OCI-LY3 (cell line): ENCODE results near the gene GRIN1.

ENCODE experiments used
- H2AFZ ChIP-seq: fragments of 200-600, 300-600 bp; shearing (Covaris generic); 2 replicates; pipeline ENCODE4 v1.6.0; 2014; ENCODE audit warnings: antibody characterized with exemption, low read depth, low read length
- H3K27ac ChIP-seq: fragments of 200-600, 300-600 bp; sonication (generic); 2 replicates; pipeline ENCODE4 v1.5.1; 2014; ENCODE audit warnings: mild to moderate bottlenecking, low read length, moderate library complexity, mixed read lengths
- H3K27me3 ChIP-seq: fragments of 200-600, 300-600 bp; sonication (generic); 2 replicates; pipeline ENCODE4 v1.6.1; 2014; ENCODE audit warnings: low read depth, low read length, mixed read lengths
- H3K36me3 ChIP-seq: fragments of 200-600, 300-600 bp; sonication (generic); replicated peaks from 2 replicates; pipeline ENCODE3; 2014; ENCODE audit warnings: low read depth, low read length, mixed read lengths
- H3K4me1 ChIP-seq: fragments of 300-600, 200-600 bp; sonication (generic); 2 replicates; pipeline ENCODE4 v1.6.1; 2014; ENCODE audit warnings: low read length, mixed read lengths
- H3K4me2 ChIP-seq: fragments of 200-600, 300-600 bp; sonication (generic); 2 replicates; pipeline ENCODE4 v1.6.1; 2014; ENCODE audit warnings: low read length, mixed read lengths
- H3K4me3 ChIP-seq: fragments of 300-600, 200-600 bp; sonication (generic); 2 replicates; pipeline ENCODE4 v1.5.1; 2014; ENCODE audit warnings: antibody characterized with exemption, mild to moderate bottlenecking, low read length, moderate library complexity
- H3K79me2 ChIP-seq: fragments of 300-600, 200-600 bp; shearing (Covaris generic); 2 replicates; pipeline ENCODE4 v1.6.1; 2014; ENCODE audit warnings: mild to moderate bottlenecking, low read length, mixed read lengths
- H3K9ac ChIP-seq: fragments of 300-600, 200-600 bp; shearing (Covaris generic); 2 replicates; pipeline ENCODE4 v1.6.0; 2014; ENCODE audit warnings: mild to moderate bottlenecking, low read length, moderate library complexity
- H3K9me3 ChIP-seq: fragments of 200-600, 300-600 bp; shearing (Covaris generic); 2 replicates; pipeline ENCODE4 v1.6.1; 2014; ENCODE audit warnings: low read length, mixed read lengths; ENCODE audit not compliant: insufficient read depth
- H4K20me1 ChIP-seq: fragments of 200-600, 300-600 bp; sonication (generic); 2 replicates; pipeline ENCODE4 v1.6.1; 2016; ENCODE audit warnings: low read length, mixed read lengths; ENCODE audit not compliant: insufficient read depth
- CTCF ChIP-seq: fragments of 200-600, 300-600 bp; sonication (generic); IDR thresholded peaks from 2 replicates; pipeline ENCODE4 v1.5.1; 2014; ENCODE audit warnings: antibody characterized with exemption, low read length, low read depth
- EZH2phosphoT487 ChIP-seq: fragments of 200-600 bp; shearing (Covaris generic); IDR thresholded peaks from 2 replicates; pipeline ENCODE4 v1.6.1; 2018; ENCODE audit warnings: antibody characterized with exemption, mixed run types, low read depth

GRIN1 gene

GRCh38 chr9:137105814-137106661, 32.9 kb upstream of the GRIN1 start:
- no peaks in the 10 kb centered on the region for H4K20me1 ChIP-seq
- H3K27me3 ChIP-seq, result no peaks in the 10 kb centered on the region
- TF ChIP-seq EZH2phosphoT487 (no peak), CTCF (no peak)
- peaks cover 17% of the 10 kb centered on the region for H3K9me3 ChIP-seq
- no peak overlapping the region for H3K9ac ChIP-seq
- H3K79me2 ChIP-seq, result no peaks in the 10 kb centered on the region
- no peaks in the 10 kb centered on the region for H3K4me1 ChIP-seq
- H3K27ac ChIP-seq, result no peak overlapping the region
- no peak overlapping the region for H2AFZ ChIP-seq
- H3K4me2 ChIP-seq, result no peak overlapping the region
- no peak overlapping the region for H3K4me3 ChIP-seq
- peaks cover 46% of the 10 kb centered on the region for H3K36me3 ChIP-seq

DNA sequence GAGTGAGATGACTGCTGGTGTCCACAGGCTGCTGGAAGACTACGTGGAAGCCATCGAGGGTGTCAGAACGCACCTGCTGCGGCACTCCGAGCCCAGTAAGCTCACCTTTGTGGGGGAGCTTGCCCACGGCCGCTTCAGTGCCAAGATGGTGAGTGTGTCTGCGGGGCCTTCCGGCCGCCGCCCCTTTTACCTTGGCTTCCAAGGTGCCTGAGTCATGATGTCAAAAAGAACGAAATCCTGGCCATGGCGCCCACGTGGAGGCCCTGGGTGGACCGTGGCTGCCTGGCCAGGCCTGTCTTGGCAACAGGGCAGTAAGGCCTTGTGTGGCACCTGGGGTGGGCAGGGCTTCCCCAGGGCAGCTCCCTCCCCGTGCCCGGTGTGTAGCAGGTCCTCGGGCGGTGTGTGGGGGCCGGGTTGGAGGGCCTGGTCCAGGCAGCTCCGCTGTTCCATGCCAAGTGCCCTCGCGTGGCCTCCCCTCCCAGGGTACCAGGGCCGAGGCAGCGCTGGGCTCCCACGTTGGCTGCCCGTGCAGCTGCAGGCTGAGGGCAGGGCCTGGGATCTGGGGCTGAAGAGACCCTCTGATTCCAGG, 32.2 kb upstream of the GRIN1 start:
- Histone ChIP-seq H3K9me3 (peaks cover 12% of the 10 kb centered on the region), H3K27me3 (no peaks in the 10 kb centered on the region), H3K4me2 (no peak overlapping the region), H3K27ac (no peak overlapping the region), H3K9ac (no peak overlapping the region), H3K36me3 (peaks cover 39% of the 10 kb centered on the region), H3K4me3 (no peak overlapping the region), H3K4me1 (no peaks in the 10 kb centered on the region), H4K20me1 (no peaks in the 10 kb centered on the region), H3K79me2 (no peaks in the 10 kb centered on the region), H2AFZ (no peak overlapping the region)
- TF ChIP-seq EZH2phosphoT487, result no peak
- TF ChIP-seq CTCF, result no peak

GRCh38 chr9:137107312-137107921, 31.5 kb upstream of the GRIN1 start:
- Histone ChIP-seq H3K9ac (no peak overlapping the region), H3K4me2 (no peak overlapping the region), H2AFZ (no peak overlapping the region), H3K36me3 (peaks cover 33% of the 10 kb centered on the region), H3K9me3 (peaks cover 6% of the 10 kb centered on the region; the same call in 1 of the 2 replicates), H3K4me1 (no peaks in the 10 kb centered on the region), H3K27me3 (no peaks in the 10 kb centered on the region), H3K4me3 (no peak overlapping the region), H3K79me2 (no peaks in the 10 kb centered on the region), H3K27ac (no peak overlapping the region), H4K20me1 (no peaks in the 10 kb centered on the region)
- TF ChIP-seq EZH2phosphoT487, result no peak
- TF ChIP-seq CTCF, result no peak

- Histone ChIP-seq H3K4me2 (no peak overlapping the region), H3K36me3 (peaks cover 27% of the 10 kb centered on the region), H2AFZ (no peak overlapping the region), H3K27me3 (no peaks in the 10 kb centered on the region), H3K4me1 (no peaks in the 10 kb centered on the region), H3K79me2 (no peaks in the 10 kb centered on the region), H4K20me1 (no peaks in the 10 kb centered on the region), H3K4me3 (no peak overlapping the region), H3K9me3 (peaks cover 1% of the 10 kb centered on the region; the same call in 1 of the 2 replicates), H3K9ac (no peak overlapping the region), H3K27ac (no peak overlapping the region)
- TF ChIP-seq EZH2phosphoT487 (no peak), CTCF (no peak)
Observed at GRCh38 chr9:137107982-137108381, 31.0 kb upstream of the GRIN1 start.
